AG09319 (cell line): Measurements from ENCODE around the gene CCSER1.
"Not testable (repeated sequence)": the region's sequence is repeated elsewhere in the genome, so short reads cannot be mapped to it uniquely, and the experiment has no call there.

ENCODE experiments used
- DNase-seq: peaks from one replicate; pipeline ENCODE4 v3.0.0-alpha.2; 2010; ENCODE audit warnings: low read depth; ENCODE audit errors: extremely low read depth
- TF ChIP-seq, protein P1 (sequence below): IDR thresholded peaks from 2 replicates; pipeline ENCODE4 v1.5.1; 2011; ENCODE audit warnings: low read depth, mild to moderate bottlenecking, inconsistent platforms, low read length, moderate library complexity

Gene CCSER1

DNA sequence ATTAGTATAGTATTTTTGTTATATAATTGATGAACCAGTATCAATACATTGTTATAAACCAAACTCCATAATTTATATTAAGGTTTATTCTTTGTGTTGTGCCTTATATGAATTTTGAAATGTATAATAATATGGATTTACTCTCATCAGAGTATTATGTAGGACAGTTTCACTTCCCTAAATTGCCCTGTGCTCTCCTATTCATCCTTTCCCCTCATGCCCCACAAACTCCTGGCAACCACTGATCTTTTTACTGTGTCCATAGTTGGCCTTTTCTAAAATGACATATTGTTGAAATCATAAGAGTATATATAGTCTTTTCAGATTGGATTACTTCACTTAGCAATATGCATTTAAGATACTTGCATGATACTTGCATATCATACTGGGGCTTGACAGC, 1218.4 kb downstream of the CCSER1 start:
- TF ChIP-seq, protein P1, sequence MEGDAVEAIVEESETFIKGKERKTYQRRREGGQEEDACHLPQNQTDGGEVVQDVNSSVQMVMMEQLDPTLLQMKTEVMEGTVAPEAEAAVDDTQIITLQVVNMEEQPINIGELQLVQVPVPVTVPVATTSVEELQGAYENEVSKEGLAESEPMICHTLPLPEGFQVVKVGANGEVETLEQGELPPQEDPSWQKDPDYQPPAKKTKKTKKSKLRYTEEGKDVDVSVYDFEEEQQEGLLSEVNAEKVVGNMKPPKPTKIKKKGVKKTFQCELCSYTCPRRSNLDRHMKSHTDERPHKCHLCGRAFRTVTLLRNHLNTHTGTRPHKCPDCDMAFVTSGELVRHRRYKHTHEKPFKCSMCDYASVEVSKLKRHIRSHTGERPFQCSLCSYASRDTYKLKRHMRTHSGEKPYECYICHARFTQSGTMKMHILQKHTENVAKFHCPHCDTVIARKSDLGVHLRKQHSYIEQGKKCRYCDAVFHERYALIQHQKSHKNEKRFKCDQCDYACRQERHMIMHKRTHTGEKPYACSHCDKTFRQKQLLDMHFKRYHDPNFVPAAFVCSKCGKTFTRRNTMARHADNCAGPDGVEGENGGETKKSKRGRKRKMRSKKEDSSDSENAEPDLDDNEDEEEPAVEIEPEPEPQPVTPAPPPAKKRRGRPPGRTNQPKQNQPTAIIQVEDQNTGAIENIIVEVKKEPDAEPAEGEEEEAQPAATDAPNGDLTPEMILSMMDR: no peak
- no peak for DNase-seq

DNA sequence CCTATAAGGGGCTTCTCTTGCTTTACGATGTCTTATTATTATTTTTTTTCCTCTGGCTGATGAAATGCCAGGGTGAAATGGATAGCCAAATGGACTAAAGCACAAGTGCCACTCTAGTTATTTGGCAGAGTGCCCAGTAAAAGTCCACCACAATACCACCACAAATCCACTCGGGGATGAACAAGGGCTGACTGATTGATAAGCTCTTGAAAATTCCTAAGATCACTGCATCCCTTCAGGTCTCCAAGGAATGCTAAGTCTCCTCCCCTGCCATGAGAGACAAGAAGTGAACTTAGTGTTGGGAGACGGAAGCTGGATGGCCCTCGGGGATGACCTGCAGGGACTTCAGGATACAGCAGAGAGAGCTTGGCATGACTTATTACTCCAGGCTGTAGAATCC, 1229.3 kb downstream of the CCSER1 start:
- DNase-seq: not testable (repeated sequence)

DNA sequence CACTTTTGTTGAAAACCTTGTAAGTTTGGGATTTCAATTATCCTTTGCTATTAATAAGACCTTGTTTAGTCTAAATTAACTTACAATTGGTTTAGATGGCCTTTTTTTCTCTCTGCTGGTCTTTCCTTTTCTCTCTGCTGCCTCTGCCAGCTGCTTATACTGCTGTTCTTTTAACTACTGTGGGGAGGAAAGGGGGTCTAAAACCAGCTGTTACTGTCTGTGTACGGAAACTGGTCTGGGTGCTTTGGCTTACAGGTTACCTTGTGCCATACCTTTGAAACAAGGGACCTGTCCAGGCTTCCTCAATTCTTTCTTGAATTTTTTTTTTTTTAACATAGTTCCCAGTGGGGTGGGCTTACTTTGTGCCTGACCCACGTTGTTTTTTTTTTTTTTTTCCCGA, 1230.8 kb downstream of the CCSER1 start:
- not testable (repeated sequence) for DNase-seq

DNA sequence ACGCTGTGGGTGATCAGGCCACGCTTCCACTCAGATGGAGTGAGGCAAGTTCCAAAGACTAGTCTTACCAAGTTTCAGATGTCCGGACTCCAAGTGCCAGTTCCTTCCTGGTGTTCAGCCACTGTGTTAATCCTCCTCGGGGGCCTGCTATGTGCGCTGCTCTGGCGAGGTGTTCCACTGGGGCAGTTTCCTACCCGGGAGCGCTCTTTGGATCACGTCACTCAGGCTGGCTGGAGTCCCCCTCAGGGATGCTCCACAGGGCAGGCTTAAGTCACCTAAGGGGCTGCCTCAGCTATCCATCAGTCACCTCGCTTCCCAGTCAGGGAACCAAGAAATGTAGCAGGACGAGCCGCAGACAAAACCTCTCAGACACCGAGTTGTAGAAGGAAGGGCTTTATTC, 1231.4 kb downstream of the CCSER1 start:
- not testable (repeated sequence) for DNase-seq

DNA sequence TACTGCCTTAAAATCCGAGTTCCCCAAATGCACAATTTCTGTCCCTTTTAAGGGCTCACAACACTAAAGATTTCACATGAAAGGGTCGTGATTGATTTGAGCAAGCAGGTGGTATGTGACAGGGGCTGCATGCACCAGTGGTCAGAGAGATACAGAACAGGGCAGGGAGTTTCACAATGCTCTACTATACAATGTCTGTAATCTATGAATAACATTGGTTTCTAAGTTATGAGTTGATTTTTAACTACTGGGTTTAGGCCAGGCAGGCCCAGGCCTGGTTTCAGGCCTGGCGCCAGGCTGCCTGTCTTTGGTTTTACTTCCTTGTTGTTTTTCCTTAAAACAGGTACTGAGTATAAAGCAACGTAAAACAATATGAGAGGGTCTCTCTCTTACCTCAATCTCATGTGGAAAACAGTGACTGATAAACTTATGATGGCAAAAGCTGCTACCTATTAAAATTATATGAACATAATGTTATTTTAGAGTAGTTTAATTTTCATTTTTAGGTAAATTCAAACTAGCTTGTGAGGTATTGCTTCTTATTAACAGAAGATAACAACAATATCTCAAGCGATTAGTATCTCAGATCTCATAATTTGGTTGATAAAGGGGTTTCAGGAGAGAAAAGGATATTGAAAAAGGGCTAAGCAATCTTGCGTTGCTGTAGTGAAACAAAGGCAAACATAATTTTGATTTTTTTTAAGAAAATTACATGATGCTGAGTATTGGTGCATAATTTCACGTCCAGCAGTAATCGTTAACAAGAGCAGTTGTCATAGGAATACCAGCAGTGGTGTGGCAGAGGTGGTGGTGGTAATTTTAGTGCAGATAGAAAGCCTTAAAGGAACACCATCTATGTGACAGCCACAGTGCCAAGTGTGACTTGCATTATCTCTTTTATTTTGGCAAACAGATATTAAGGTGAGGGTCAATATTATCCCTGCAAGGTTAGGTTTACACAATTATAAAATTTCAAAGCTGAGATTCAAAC, 1232.1 kb downstream of the CCSER1 start:
- DNase-seq: no peak
- TF ChIP-seq, protein P1: no peak

DNA sequence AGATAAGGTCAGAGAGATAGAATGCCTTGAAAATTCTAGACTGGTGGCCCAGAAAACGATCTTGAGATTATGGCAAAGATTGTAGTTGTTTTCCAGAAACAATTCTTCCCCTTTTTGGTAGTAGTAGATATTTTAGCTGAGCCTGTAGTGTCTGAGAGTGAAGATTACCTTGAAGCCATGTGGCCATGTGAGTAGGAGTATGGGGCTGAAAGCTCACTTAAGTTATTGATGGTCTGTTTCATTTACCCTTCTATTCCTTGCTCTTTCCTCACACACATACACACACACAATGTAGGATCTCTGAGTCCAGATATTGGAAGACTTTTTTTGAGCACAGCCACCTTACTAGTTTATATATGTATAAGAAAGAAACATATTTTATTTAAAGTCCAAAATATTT, 1234.9 kb downstream of the CCSER1 start:
- TF ChIP-seq, protein P1: no peak
- no peak for DNase-seq

DNA sequence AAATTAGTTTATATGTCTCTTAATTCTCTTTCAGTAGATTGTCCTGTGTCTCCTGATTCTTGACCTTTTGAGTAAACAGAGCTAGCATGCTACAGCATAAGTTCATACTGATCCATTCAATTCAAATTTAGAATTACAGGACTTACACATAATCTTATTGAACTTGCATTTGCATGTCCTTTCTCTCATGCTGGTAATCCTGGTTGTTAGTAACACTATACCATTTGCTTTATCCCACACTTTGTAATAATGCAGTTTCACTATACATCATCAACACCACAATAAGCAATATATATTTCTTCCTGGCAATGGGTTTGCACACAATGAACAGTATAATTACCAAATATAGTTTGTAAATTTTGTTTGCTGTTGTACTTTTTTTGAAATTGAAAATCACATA, 1239.4 kb downstream of the CCSER1 start:
- DNase-seq: no peak

DNA sequence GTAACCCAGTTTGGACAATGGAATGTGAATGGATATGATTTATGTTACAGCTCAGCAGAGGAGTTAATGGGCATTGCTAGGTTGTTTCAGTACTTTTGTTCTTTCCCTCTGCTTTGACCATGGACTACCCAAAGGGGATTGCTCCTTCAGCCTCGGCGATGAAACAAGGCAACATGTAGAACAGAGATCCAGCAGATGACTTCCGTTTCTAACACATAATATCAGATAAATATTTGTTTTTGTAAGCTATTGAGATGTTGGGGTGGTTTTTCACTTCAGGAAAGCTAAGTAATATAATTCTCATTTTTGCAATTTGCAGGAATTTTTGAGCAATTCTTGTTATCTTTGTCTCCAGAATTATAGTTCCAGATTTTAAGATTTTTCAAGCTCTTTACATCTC, 1241.9 kb downstream of the CCSER1 start:
- DNase-seq: no peak
- TF ChIP-seq, protein P1: no peak

More for the DNA sequence above, 1239.4 kb downstream of the CCSER1 start:
- TF ChIP-seq, protein P1: no peak

DNA sequence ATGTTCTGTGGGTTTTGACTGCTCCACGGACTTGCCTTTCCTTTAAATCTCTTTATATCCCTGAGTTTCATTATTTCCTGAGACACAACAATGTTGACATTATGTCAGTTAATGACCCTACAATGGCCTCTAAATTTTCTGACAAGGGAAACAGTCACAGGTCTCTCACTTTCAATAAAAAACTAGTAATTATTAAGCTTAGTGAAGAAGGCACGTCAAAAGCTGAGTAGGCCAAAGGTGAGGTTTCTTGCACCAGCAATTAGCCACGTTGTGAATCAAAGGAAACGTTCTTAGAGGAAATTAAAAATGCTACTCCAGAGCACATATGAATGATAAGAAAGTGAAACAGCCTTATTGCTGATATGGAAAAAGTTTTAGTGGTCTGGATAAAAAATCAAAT, 1246.4 kb downstream of the CCSER1 start:
- TF ChIP-seq, protein P1: no peak
- no peak for DNase-seq

DNA sequence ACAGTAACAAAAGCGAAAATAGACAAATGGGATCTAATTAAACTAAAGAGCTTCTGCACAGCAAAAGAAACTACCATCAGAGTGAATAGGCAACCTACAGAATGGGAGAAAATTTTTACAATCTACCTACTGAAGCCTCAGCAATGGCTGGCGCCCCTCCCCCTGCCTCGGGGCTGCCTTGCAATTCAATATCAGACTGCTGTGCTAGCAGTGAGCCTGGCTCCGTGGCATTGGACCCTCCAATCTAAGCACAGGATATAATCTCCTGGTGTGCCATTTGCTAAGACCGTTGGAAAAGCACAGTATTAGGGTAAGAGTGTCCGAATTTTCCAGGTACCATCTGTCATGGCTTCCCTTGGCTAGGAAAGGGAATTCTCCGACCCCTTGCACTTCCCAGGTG, 1278.2 kb downstream of the CCSER1 start:
- DNase-seq: not testable (repeated sequence)
